K562 (cell line): ENCODE measurements around the gene MYMX. TPM values are rescaled to one million over a fixed set of nuclear protein-coding genes. Genes with fewer than 3 reads are reported as not detected.

Experiments
- ARID1B ChIP-seq: fragments of 450-650 bp; IDR thresholded peaks from 2 replicates; pipeline ENCODE4 v1.6.1; 2016; ENCODE audit warnings: antibody characterized with exemption, mild to moderate bottlenecking, inconsistent platforms
- FOXP1 ChIP-seq: sonication (generic); formaldehyde crosslinking; IDR thresholded peaks from 2 replicates; pipeline ENCODE4 v1.8.0; 2022; ENCODE audit warnings: mild to moderate bottlenecking, missing genetic modification reagents
- KDM5B ChIP-seq: fragments of 200-600 bp; sonication (generic); IDR thresholded peaks from 2 replicates; pipeline ENCODE4 v1.6.1; 2012; ENCODE audit warnings: low read depth, mild to moderate bottlenecking, moderate library complexity, low read length, control low read depth, inconsistent platforms; ENCODE audit not compliant: insufficient replicate concordance
- MECOM ChIP-seq: fragments of 250-450 bp; sonication (Bioruptor Pico); IDR thresholded peaks from 2 replicates; pipeline ENCODE4 v1.8.0; 2022; ENCODE audit warnings: inconsistent platforms
- PHF8 ChIP-seq: fragments of 200-600 bp; sonication (generic); IDR thresholded peaks from 2 replicates; pipeline ENCODE4 v1.6.1; 2012; ENCODE audit warnings: mixed run types, mild to moderate bottlenecking, inconsistent platforms, low read length, moderate library complexity, borderline replicate concordance
- SMARCE1 ChIP-seq: fragments of 450-650 bp; IDR thresholded peaks from 2 replicates; pipeline ENCODE4 v1.7.1; 2016; ENCODE audit warnings: mild to moderate bottlenecking
- SPI1 ChIP-seq: IDR thresholded peaks from 2 replicates; pipeline ENCODE4 v1.6.1; 2011; ENCODE audit warnings: low read depth, low read length, control low read depth, borderline replicate concordance
- TARDBP ChIP-seq: fragments of 450-650 bp; IDR thresholded peaks from 2 replicates; pipeline ENCODE4 v1.6.1; 2016
- ZBTB7A ChIP-seq: IDR thresholded peaks from 2 replicates; pipeline ENCODE4 v1.6.1; 2011; ENCODE audit warnings: low read depth, mild to moderate bottlenecking, low read length, moderate library complexity, borderline replicate concordance; ENCODE audit not compliant: control insufficient read depth
- ZNF263 ChIP-seq: sonication (generic); formaldehyde crosslinking; IDR thresholded peaks from 2 replicates; pipeline ENCODE4 v1.8.0; 2022; ENCODE audit warnings: mild to moderate bottlenecking, missing genetic modification reagents, borderline replicate concordance
- ZNF668 ChIP-seq: fragments of 250-450 bp; sonication (Bioruptor Pico); IDR thresholded peaks from 2 replicates; pipeline ENCODE4 v1.8.0; 2022; ENCODE audit warnings: mild to moderate bottlenecking, inconsistent platforms
- polyA plus RNA-seq, 8 experiments: library from polyadenylated mRNA; depleted of rRNA in 4 of 8; stranded (reverse) in 5 of 8; unstranded in 3 of 8; fragments of >200 nt; fragmentation: Nextera tagmentation in 2 of 8; fragmentation: Illumina TruSeq in 1 of 8; extraction: Ambion mirVana in 2 of 8; extraction: Trizol in 1 of 8; gene quantifications; 2 replicates each; pipeline versions ENCODE4 v1.2.1 to v1.2.3, GENCODE V29; 2011 to 2014; ENCODE audit warnings: inconsistent platforms in 1 of 8, missing spikeins in 1 of 8
- total RNA-seq, 7 experiments: library from RNA; depleted of rRNA in 6 of 7; stranded (reverse); fragments of >200 nt in 6 of 7; fragmentation: Illumina TruSeq in 2 of 7; extraction: Trizol in 2 of 7; gene quantifications; 2 replicates each; pipeline versions ENCODE4 v1.2.1 to v1.2.3, GENCODE V29; 2011 to 2021; ENCODE audit warnings: low replicate concordance in 1 of 7
- TF ChIP-seq, protein P1 (sequence below), 3 experiments: IDR thresholded peaks in 2 of 3; conservative IDR thresholded peaks in 1 of 3; 2 replicates each; pipeline ENCODE4 v1.5.1; 2011 to 2012; ENCODE audit warnings: low read length in 3 of 3, mild to moderate bottlenecking in 3 of 3, control low read depth in 2 of 3, improper control_type of control experiment in 1 of 3, inconsistent platforms in 1 of 3, low read depth in 1 of 3, mixed read lengths in 1 of 3, moderate library complexity in 1 of 3; ENCODE audit not compliant: insufficient read depth in 2 of 3
- TF ChIP-seq, protein P2 (sequence below): fragments of 450-650 bp; conservative IDR thresholded peaks from 2 replicates; pipeline ENCODE4 v1.6.1; 2016; ENCODE audit warnings: missing genetic modification characterization, low read depth, mild to moderate bottlenecking, control low read depth, missing compliant biosample characterization
- TF ChIP-seq, protein P3 (sequence below): fragments of 450-650 bp; formaldehyde crosslinking; IDR thresholded peaks from 2 replicates; pipeline ENCODE4 v1.4.0; 2020; ENCODE audit warnings: mild to moderate bottlenecking, moderate library complexity

Gene MYMX
- total and polyA plus RNA-seq, 9 of the 15 experiments (the other 6 are each of a cell fraction or from before 2014, with no cell fraction given): 0.12 TPM; not detected in 8

DNA sequence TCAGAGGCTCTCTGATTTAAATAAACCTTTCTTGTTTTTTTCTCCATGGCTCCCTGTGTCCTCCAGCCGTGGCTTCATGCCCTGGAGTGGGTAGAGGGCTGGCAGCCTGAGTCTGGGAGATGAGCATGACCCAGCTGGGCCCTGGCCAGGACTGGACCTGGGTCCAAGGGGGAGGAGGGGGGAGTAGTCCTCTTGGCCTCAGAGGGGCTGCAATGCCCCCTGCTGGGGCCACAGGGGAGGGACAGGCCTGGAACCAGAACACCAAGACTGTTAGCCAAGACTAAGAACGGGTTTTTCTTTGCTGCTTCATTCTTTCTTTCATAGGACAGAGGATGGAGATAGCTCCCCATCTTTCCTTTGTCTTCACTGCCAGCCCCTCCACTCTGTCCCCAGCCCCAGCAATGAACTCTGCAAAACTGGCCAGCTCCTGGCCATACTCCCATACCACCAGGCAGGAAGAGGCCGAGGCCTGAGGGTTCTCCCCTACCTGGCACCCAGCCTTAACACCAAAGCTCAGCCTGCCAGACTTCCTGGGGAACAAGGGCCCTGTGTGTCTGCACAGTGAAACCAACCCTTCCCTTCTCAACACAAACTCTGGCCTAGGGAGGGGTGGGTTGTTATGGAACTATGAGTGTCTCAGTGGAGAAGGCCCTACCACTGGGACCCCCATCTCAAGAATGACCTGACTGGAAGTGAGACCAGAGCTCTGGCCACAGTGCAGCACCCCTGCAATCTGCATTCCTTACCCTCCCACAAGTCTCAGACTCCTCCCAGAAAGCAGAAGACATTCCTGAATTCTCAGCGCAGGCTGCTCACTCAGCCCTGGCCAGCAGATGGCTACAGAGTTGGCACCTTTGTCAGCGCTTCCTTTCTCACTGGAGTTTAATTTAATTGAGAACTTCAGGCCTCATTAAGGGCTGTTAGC, 17.6 kb downstream of the MYMX start (continued):
- TF ChIP-seq KDM5B: no peak
- TF ChIP-seq ZBTB7A: peak; percentile 66; the same call in 1 of the 2 replicates
- TF ChIP-seq ZNF263 (CRISPR knock-in tag): peak; percentile 80; the same call in 1 of the 2 replicates
- TF ChIP-seq MECOM (CRISPR knock-in tag): no peak
- 0 out of 2 replicates have a peak, but pooled peaks have one; percentile 33 for TF ChIP-seq ZNF668
- 0 out of 2 replicates have a peak, but pooled peaks have one; percentile 51 for TF ChIP-seq TARDBP
- 0 out of 2 replicates have a peak, but pooled peaks have one; percentile 12 for TF ChIP-seq ARID1B
- TF ChIP-seq, protein P1, sequence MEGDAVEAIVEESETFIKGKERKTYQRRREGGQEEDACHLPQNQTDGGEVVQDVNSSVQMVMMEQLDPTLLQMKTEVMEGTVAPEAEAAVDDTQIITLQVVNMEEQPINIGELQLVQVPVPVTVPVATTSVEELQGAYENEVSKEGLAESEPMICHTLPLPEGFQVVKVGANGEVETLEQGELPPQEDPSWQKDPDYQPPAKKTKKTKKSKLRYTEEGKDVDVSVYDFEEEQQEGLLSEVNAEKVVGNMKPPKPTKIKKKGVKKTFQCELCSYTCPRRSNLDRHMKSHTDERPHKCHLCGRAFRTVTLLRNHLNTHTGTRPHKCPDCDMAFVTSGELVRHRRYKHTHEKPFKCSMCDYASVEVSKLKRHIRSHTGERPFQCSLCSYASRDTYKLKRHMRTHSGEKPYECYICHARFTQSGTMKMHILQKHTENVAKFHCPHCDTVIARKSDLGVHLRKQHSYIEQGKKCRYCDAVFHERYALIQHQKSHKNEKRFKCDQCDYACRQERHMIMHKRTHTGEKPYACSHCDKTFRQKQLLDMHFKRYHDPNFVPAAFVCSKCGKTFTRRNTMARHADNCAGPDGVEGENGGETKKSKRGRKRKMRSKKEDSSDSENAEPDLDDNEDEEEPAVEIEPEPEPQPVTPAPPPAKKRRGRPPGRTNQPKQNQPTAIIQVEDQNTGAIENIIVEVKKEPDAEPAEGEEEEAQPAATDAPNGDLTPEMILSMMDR (IDR thresholded peaks at IDR 0.05 in 2 of 3, conservative IDR thresholded peaks at IDR 0.05 in 1 of 3; ENCODE audit: insufficient read depth in 2 of 3, low read depth in 1 of 3, low read length in 3 of 3): peak; percentile 95 to 96 (median 95)
- TF ChIP-seq, protein P2, sequence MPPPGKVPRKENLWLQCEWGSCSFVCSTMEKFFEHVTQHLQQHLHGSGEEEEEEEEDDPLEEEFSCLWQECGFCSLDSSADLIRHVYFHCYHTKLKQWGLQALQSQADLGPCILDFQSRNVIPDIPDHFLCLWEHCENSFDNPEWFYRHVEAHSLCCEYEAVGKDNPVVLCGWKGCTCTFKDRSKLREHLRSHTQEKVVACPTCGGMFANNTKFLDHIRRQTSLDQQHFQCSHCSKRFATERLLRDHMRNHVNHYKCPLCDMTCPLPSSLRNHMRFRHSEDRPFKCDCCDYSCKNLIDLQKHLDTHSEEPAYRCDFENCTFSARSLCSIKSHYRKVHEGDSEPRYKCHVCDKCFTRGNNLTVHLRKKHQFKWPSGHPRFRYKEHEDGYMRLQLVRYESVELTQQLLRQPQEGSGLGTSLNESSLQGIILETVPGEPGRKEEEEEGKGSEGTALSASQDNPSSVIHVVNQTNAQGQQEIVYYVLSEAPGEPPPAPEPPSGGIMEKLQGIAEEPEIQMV (tag): no peak
- TF ChIP-seq SPI1: 0 out of 2 replicates have a peak, but pooled peaks have one; percentile 19
- TF ChIP-seq SMARCE1: no peak
- no peak for TF ChIP-seq FOXP1 (CRISPR knock-in tag)
- no peak for TF ChIP-seq PHF8
- TF ChIP-seq, protein P3, sequence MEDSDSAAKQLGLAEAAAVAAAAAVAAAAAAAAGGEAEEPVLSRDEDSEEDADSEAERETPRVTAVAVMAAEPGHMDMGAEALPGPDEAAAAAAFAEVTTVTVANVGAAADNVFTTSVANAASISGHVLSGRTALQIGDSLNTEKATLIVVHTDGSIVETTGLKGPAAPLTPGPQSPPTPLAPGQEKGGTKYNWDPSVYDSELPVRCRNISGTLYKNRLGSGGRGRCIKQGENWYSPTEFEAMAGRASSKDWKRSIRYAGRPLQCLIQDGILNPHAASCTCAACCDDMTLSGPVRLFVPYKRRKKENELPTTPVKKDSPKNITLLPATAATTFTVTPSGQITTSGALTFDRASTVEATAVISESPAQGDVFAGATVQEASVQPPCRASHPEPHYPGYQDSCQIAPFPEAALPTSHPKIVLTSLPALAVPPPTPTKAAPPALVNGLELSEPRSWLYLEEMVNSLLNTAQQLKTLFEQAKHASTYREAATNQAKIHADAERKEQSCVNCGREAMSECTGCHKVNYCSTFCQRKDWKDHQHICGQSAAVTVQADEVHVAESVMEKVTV (CRISPR knock-in tag): peak; percentile 90
